Measurements from ENCODE around the gene EXTL2.
"Not testable (repeated sequence)": the region's sequence is repeated elsewhere in the genome, so short reads cannot be mapped to it uniquely, and the experiment has no call there.

The EXTL2 gene

DNA sequence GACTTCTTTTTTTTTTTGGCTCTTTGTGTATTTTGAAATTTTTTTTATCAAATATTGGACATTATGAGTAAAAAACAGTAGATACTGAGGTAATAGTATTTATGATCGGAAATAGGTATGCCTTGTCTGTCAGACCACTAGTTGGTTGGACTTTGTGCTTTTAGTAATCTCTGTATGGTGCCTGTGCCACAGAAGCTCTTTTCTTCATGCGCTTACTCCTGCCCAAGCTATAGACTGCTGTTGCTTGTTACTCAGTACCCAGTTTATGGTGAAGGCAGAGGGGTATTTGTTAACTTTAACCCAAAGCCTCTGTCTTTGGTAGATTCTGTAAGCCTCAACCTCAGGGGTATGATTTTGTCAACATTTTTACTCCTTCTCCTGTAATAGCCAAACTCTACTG lies 9.9 kb upstream of the EXTL2 start:
- Histone ChIP-seq H3K4me1 (ENCODE audit: control insufficient read depth in 5 of 5, insufficient read depth in 5 of 5, low read length in 5 of 5) (no peaks in the 10 kb centered on the region), H3K27ac (ENCODE audit: low read depth, low read length) (no peak overlapping the region), H3K27me3 (ENCODE audit: control insufficient read depth in 5 of 5, insufficient read depth in 4 of 5, low read length in 5 of 5) (no peaks in the 10 kb centered on the region), H3K4me3 (ENCODE audit: low read depth in 1 of 5, low read length in 5 of 5) (no peak overlapping the region), H3K9ac (ENCODE audit: low read length in 5 of 5) (no peak overlapping the region), H3K36me3 (ENCODE audit: control insufficient read depth in 5 of 5, insufficient read depth in 5 of 5, low read length in 5 of 5) (peaks cover 22 to 55% (median 49%) of the 10 kb centered on the region in 5 donors), H3K9me3 (ENCODE audit: control insufficient read depth in 5 of 5, low read length in 5 of 5) (no peaks in the 10 kb centered on the region)

- H3K9ac ChIP-seq (ENCODE audit: low read length in 5 of 5): no peak overlapping the region
- H3K36me3 ChIP-seq (ENCODE audit: control insufficient read depth in 5 of 5, insufficient read depth in 5 of 5, low read length in 5 of 5): peaks cover 23 to 52% (median 47%) of the 10 kb centered on the region in 5 donors
- H3K4me1 ChIP-seq (ENCODE audit: control insufficient read depth in 5 of 5, insufficient read depth in 5 of 5, low read length in 5 of 5): no peaks in the 10 kb centered on the region
- H3K27me3 ChIP-seq (ENCODE audit: control insufficient read depth in 5 of 5, insufficient read depth in 4 of 5, low read length in 5 of 5): no peaks in the 10 kb centered on the region
- no peak overlapping the region for H3K4me3 ChIP-seq (ENCODE audit: low read depth in 1 of 5, low read length in 5 of 5)
- H3K27ac ChIP-seq (ENCODE audit: low read depth, low read length): no peak overlapping the region
- H3K9me3 ChIP-seq (ENCODE audit: control insufficient read depth in 5 of 5, low read length in 5 of 5): no peaks in the 10 kb centered on the region
Observed at GRCh38 chr1:100903777-100904176, 9.1 kb upstream of the EXTL2 start.

GRCh38 chr1:100902365-100902764 lies 7.7 kb upstream of the EXTL2 start:
- H3K9me3 ChIP-seq (ENCODE audit: control insufficient read depth in 5 of 5, low read length in 5 of 5): no peaks in the 10 kb centered on the region
- H3K27ac ChIP-seq (ENCODE audit: low read depth, low read length): no peak overlapping the region
- no peaks in the 10 kb centered on the region for H3K27me3 ChIP-seq (ENCODE audit: control insufficient read depth in 5 of 5, insufficient read depth in 4 of 5, low read length in 5 of 5)
- peaks cover 0 to 5% (median 1%) of the 10 kb centered on the region in 5 donors for H3K4me1 ChIP-seq (ENCODE audit: control insufficient read depth in 5 of 5, insufficient read depth in 5 of 5, low read length in 5 of 5)
- no peak overlapping the region for H3K4me3 ChIP-seq (ENCODE audit: low read depth in 1 of 5, low read length in 5 of 5)
- H3K36me3 ChIP-seq (ENCODE audit: control insufficient read depth in 5 of 5, insufficient read depth in 5 of 5, low read length in 5 of 5): peaks cover 16 to 41% (median 36%) of the 10 kb centered on the region in 5 donors
- H3K9ac ChIP-seq (ENCODE audit: low read length in 5 of 5): no peak overlapping the region

DNA sequence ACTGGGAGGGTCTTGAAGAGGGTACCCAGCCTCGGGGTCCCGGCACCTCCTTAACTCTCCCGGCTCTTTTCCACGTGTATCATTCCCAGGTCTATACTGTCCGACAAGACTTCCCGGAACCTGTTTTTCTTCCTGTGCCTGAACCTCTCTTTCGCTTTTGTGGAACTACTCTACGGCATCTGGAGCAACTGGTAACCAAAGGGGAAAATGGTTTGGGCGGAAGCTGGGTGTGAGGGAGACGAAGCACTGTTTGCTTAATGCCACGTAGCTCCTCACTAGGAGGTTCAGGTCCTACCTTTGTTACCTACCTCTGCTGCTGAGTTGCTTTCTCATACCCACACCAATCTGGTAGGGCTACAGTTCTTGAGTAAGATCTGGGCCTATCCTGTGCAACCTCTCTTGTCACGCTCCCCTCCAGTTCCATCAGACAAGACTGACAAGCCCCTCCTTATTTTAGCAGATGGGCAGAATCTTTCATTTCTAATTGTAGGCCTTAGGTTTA lies 1.9 kb upstream of the EXTL2 start:
- H3K4me1 ChIP-seq (ENCODE audit: control insufficient read depth in 5 of 5, insufficient read depth in 5 of 5, low read length in 5 of 5): peaks cover 0 to 34% (median 23%) of the 10 kb centered on the region in 5 donors
- no peaks in the 10 kb centered on the region for H3K9me3 ChIP-seq (ENCODE audit: control insufficient read depth in 5 of 5, low read length in 5 of 5)
- H3K27me3 ChIP-seq (ENCODE audit: control insufficient read depth in 5 of 5, insufficient read depth in 4 of 5, low read length in 5 of 5): no peaks in the 10 kb centered on the region
- H3K36me3 ChIP-seq (ENCODE audit: control insufficient read depth in 5 of 5, insufficient read depth in 5 of 5, low read length in 5 of 5): peaks cover 5 to 19% (median 12%) of the 10 kb centered on the region in 5 donors
- peak overlapping the region; percentile 87 to 97 (median 91) for H3K4me3 ChIP-seq (ENCODE audit: low read depth in 1 of 5, low read length in 5 of 5)
- peak overlapping the region; percentile 97 for H3K27ac ChIP-seq (ENCODE audit: low read depth, low read length)
- H3K9ac ChIP-seq (ENCODE audit: low read length in 5 of 5): peak overlapping the region; percentile 78 to 100 (median 98)

DNA sequence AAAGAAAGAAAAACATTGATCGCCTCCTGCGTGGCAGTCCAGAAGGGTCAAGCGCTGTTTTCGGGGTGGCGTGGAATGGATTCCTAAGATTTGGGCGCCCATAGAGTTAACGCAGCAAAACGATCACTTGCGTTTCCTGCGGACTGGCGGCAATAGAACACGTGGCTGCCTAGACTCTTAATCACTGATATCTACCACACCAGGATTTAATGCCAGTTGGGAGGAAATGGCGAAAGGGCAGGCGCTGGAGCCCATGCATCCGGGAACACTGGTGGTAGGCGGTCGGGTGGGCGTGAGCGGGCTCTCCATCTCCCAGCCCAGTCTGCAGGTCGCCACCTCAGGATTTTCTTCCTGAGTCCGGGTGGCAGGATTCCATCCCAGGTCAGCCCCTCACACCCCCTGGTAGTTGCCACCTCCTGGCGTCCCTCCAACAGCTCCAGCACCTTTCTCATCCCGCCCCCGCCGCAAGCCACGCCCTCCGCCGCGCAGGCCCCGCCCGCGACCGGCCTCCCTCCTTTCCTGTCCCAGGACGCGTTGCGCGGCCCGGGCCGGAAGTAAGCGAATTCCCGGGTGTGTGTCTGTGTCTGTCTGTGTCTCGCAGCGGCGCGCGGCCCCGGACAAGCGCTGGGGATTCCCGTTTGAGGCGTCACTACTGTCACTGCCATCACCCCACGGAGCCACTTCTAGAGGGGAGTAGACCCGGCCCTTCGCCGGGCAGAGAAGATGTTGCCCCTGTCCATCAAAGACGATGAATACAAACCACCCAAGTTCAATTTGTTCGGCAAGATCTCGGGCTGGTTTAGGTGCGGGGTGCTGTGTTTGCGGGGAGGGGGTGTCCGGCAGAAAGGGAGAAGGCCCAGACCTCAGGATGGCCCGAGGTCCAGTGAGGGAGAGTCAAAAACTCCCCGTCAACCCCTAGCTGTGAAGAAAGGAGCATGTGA lies 1.2 kb upstream of the EXTL2 start, which contains the start of gene SLC30A7:
TSS of gene SLC30A7 (plus strand) at position 551 of the 941 bp plus-strand sequence. CDS start at position 724, 173 bp downstream.
- Histone ChIP-seq H3K36me3 (ENCODE audit: control insufficient read depth in 5 of 5, insufficient read depth in 5 of 5, low read length in 5 of 5) (peaks cover 5 to 12% (median 8%) of the 10 kb centered on the region in 5 donors), H3K27ac (ENCODE audit: low read depth, low read length) (peak within 1 kb of the TSS; percentile 97), H3K4me1 (ENCODE audit: control insufficient read depth in 5 of 5, insufficient read depth in 5 of 5, low read length in 5 of 5) (peaks cover 0 to 34% (median 23%) of the 10 kb centered on the region in 5 donors)

DNA sequence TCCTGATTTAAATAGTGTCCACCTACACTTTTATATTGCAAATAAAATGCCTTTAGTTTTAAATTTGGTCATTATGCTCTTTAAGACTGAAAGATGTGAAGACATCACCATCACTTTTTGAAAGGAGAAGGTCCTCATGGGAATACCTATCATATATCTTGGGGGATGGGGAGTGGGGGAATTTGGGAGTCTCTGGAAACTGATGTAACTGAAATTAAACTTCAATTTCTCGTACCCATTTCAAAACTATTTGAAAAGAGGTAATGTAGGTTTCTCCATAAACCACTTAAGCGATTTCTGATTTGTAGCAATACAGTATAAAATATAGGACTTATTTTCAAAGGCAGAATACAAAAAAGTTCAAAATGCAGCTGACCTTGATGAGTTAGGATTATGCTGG lies 924 bp downstream of the EXTL2 start:
- H3K9me3 ChIP-seq (ENCODE audit: control insufficient read depth in 5 of 5, low read length in 5 of 5): peaks cover 0 to 10% (median 8%) of the 10 kb centered on the region in 5 donors
- H3K4me3 ChIP-seq (ENCODE audit: low read depth in 1 of 5, low read length in 5 of 5): peak overlapping the region in 3 of 5 donors; percentile 22 to 91 (median 89)
- no peaks in the 10 kb centered on the region for H3K27me3 ChIP-seq (ENCODE audit: control insufficient read depth in 5 of 5, insufficient read depth in 4 of 5, low read length in 5 of 5)
- H3K4me1 ChIP-seq (ENCODE audit: control insufficient read depth in 5 of 5, insufficient read depth in 5 of 5, low read length in 5 of 5): peaks cover 0 to 34% (median 23%) of the 10 kb centered on the region in 5 donors
- no peaks in the 10 kb centered on the region for H3K36me3 ChIP-seq (ENCODE audit: control insufficient read depth in 5 of 5, insufficient read depth in 5 of 5, low read length in 5 of 5)
- no peak overlapping the region for H3K27ac ChIP-seq (ENCODE audit: low read depth, low read length)
- peak overlapping the region in 1 of 5 donors; percentile 98 for H3K9ac ChIP-seq (ENCODE audit: low read length in 5 of 5)

More for the DNA sequence above, 1.2 kb upstream of the EXTL2 start, which contains the start of gene SLC30A7:
- Histone ChIP-seq H3K9me3 (ENCODE audit: control insufficient read depth in 5 of 5, low read length in 5 of 5) (no peaks in the 10 kb centered on the region), H3K4me3 (ENCODE audit: low read depth in 1 of 5, low read length in 5 of 5) (peak within 1 kb of the TSS; percentile 87 to 97 (median 91)), H3K27me3 (ENCODE audit: control insufficient read depth in 5 of 5, insufficient read depth in 4 of 5, low read length in 5 of 5) (no peaks in the 10 kb centered on the region), H3K9ac (ENCODE audit: low read length in 5 of 5) (peak within 1 kb of the TSS; percentile 82 to 100 (median 98))

- Histone ChIP-seq H3K4me1 (ENCODE audit: control insufficient read depth in 5 of 5, insufficient read depth in 5 of 5, low read length in 5 of 5) (peaks cover 0 to 32% (median 23%) of the 10 kb centered on the region in 5 donors), H3K27ac (ENCODE audit: low read depth, low read length) (no peak overlapping the region), H3K9ac (ENCODE audit: low read length in 5 of 5) (no peak overlapping the region), H3K27me3 (ENCODE audit: control insufficient read depth in 5 of 5, insufficient read depth in 4 of 5, low read length in 5 of 5) (no peaks in the 10 kb centered on the region), H3K9me3 (ENCODE audit: control insufficient read depth in 5 of 5, low read length in 5 of 5) (peaks cover 0 to 10% (median 8%) of the 10 kb centered on the region in 5 donors), H3K36me3 (ENCODE audit: control insufficient read depth in 5 of 5, insufficient read depth in 5 of 5, low read length in 5 of 5) (no peaks in the 10 kb centered on the region), H3K4me3 (ENCODE audit: low read depth in 1 of 5, low read length in 5 of 5) (no peak overlapping the region)
Observed at GRCh38 chr1:100892554-100892953, 2.1 kb downstream of the EXTL2 start.

- Histone ChIP-seq H3K9me3 (ENCODE audit: control insufficient read depth in 5 of 5, low read length in 5 of 5) (peaks cover 0 to 10% (median 8%) of the 10 kb centered on the region in 5 donors), H3K9ac (ENCODE audit: low read length in 5 of 5) (no peak overlapping the region), H3K4me1 (ENCODE audit: control insufficient read depth in 5 of 5, insufficient read depth in 5 of 5, low read length in 5 of 5) (peaks cover 0 to 20% (median 12%) of the 10 kb centered on the region in 5 donors), H3K4me3 (ENCODE audit: low read depth in 1 of 5, low read length in 5 of 5) (no peak overlapping the region), H3K36me3 (ENCODE audit: control insufficient read depth in 5 of 5, insufficient read depth in 5 of 5, low read length in 5 of 5) (peaks cover 0 to 6% (median under 1%) of the 10 kb centered on the region in 5 donors), H3K27ac (ENCODE audit: low read depth, low read length) (no peak overlapping the region), H3K27me3 (ENCODE audit: control insufficient read depth in 5 of 5, insufficient read depth in 4 of 5, low read length in 5 of 5) (no peaks in the 10 kb centered on the region)
Observed at GRCh38 chr1:100891380-100891779, 3.3 kb downstream of the EXTL2 start.

DNA sequence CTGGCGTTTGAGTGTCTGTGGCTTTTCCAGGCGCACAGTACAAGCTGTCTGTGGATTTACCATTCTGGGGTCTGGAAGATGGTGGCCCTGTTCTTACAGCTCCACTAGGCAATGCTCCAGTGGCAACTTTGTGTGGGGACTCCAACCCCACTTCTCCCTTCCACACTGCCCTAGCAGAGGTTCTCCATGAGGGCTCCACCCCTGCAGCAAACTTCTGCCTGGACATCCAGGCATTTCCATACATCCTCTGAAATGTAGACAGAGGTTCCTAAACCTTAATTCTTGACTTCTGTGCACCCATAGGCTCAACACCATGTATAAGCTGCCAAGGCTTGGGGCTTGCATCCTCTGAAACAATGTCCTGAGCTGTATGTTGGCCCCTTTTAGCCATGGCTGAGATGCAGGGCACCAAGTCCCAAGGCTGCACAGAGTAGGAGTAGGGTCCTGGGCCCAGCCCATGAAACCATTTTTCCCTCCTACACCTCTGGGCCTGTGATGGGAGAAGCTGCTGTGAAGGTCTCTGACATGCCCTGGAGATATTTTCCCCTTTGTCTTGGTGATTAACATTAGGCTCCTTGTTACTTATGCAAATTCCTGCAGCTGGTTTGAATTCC lies 4.7 kb downstream of the EXTL2 start:
- H3K4me1 ChIP-seq (ENCODE audit: control insufficient read depth in 5 of 5, insufficient read depth in 5 of 5, low read length in 5 of 5): peaks cover 0 to 12% (median 10%) of the 10 kb centered on the region in 5 donors
- not testable (repeated sequence) for H3K9ac ChIP-seq (ENCODE audit: low read length in 5 of 5); H3K9me3 ChIP-seq (ENCODE audit: control insufficient read depth in 5 of 5, low read length in 5 of 5)

More for the DNA sequence above, 4.7 kb downstream of the EXTL2 start:
- H3K27me3 ChIP-seq (ENCODE audit: control insufficient read depth in 5 of 5, insufficient read depth in 4 of 5, low read length in 5 of 5); H3K27ac ChIP-seq (ENCODE audit: low read depth, low read length); H3K36me3 ChIP-seq (ENCODE audit: control insufficient read depth in 5 of 5, insufficient read depth in 5 of 5, low read length in 5 of 5): not testable (repeated sequence)
- H3K4me3 ChIP-seq (ENCODE audit: low read depth in 1 of 5, low read length in 5 of 5): peak overlapping the region in 1 of 5 donors; percentile 4

Data from subcutaneous abdominal adipose tissue (tissue), 5 donors.